Memory B cell (primary cell): ENCODE measurements around the gene MAGIX.
A peak's percentile ranks its signal among the peaks of the same experiment; 100 is the strongest.
"Not testable (repeated sequence)": the region's sequence is repeated elsewhere in the genome, so short reads cannot be mapped to it uniquely, and the experiment has no call there.

Experiments
- ATAC-seq: fragments of 150-1000 bp; cut with Tn5 transposase; 2 replicates; pipeline ENCODE4 v1.10.0; 2021; ENCODE audit warnings: low read depth, mild to moderate bottlenecking, moderate library complexity
- DNase-seq, 2 donors: peaks; one replicate each; pipeline ENCODE4 v3.0.0; 2022; ENCODE audit warnings: low spot score in 2 of 2
- H3K27ac Mint-ChIP-seq: one replicate; pipeline ENCODE4 v1.8.0; 2022; ENCODE audit warnings: mild to moderate bottlenecking, moderate library complexity, mixed read lengths
- H3K27me3 Mint-ChIP-seq: one replicate; pipeline ENCODE4 v1.8.0; 2022; ENCODE audit warnings: mixed read lengths
- H3K36me3 Mint-ChIP-seq: one replicate; pipeline ENCODE4 v1.8.0; 2022; ENCODE audit warnings: mild to moderate bottlenecking, mixed read lengths
- H3K4me1 Mint-ChIP-seq: one replicate; pipeline ENCODE4 v1.8.0; 2022; ENCODE audit warnings: mixed read lengths
- H3K4me3 Mint-ChIP-seq: one replicate; pipeline ENCODE4 v1.8.0; 2022; ENCODE audit warnings: mild to moderate bottlenecking, moderate library complexity, mixed read lengths
- H3K9me3 Mint-ChIP-seq: one replicate; pipeline ENCODE4 v1.8.0; 2022; ENCODE audit warnings: mixed read lengths

Gene MAGIX

GRCh38 chrX:49166914-49167739 is 4.6 kb downstream of the MAGIX start:
- Mint-ChIP-seq H3K27ac (peak overlapping the region; percentile 89), H3K9me3 (no peaks in the 10 kb centered on the region), H3K27me3 (no peaks in the 10 kb centered on the region), H3K4me3 (peak overlapping the region; percentile 84), H3K36me3 (no peaks in the 10 kb centered on the region), H3K4me1 (peaks cover 20% of the 10 kb centered on the region)
- ATAC-seq, result peak; percentile 36
- peak; percentile 35 to 36 for DNase-seq

GRCh38 chrX:49167740-49168108 is 5.2 kb downstream of the MAGIX start:
- H3K27me3 Mint-ChIP-seq, result no peaks in the 10 kb centered on the region
- H3K36me3 Mint-ChIP-seq, result no peaks in the 10 kb centered on the region
- peaks cover 21% of the 10 kb centered on the region for H3K4me1 Mint-ChIP-seq
- ATAC-seq (no peak), DNase-seq (no peak)
- peak overlapping the region; percentile 84 for H3K4me3 Mint-ChIP-seq
- no peaks in the 10 kb centered on the region for H3K9me3 Mint-ChIP-seq
- H3K27ac Mint-ChIP-seq, result peak overlapping the region; percentile 89

GRCh38 chrX:49171752-49172279 is 9.3 kb downstream of the MAGIX start, which contains the start of gene PLP2:
Gene PLP2 (plus strand): TSS chrX:49171898. CDS start chrX:49172001, 103 bp downstream.
- Mint-ChIP-seq H3K9me3 (no peaks in the 10 kb centered on the region), H3K4me3 (peak within 1 kb of the TSS; percentile 95), H3K4me1 (peaks cover 27% of the 10 kb centered on the region), H3K36me3 (peaks cover 15% of the 10 kb centered on the region), H3K27ac (peak within 1 kb of the TSS; percentile 95), H3K27me3 (no peaks in the 10 kb centered on the region)
- ATAC-seq (peak; percentile 27), DNase-seq (no peak)

- Mint-ChIP-seq H3K9me3 (no peaks in the 10 kb centered on the region), H3K4me1 (peaks cover 27% of the 10 kb centered on the region)
Measured at GRCh38 chrX:49172280-49172780, 9.8 kb downstream of the MAGIX start.

GRCh38 chrX:49173544-49173943 is 11.0 kb downstream of the MAGIX start:
- not testable (repeated sequence) for H3K27me3 Mint-ChIP-seq, ATAC-seq, DNase-seq, H3K9me3 Mint-ChIP-seq
- Mint-ChIP-seq H3K4me1 (peaks cover 24% of the 10 kb centered on the region), H3K27ac (peak overlapping the region; percentile 95), H3K36me3 (peaks cover 19% of the 10 kb centered on the region), H3K4me3 (peak overlapping the region; percentile 95)

More at GRCh38 chrX:49172280-49172780, 9.8 kb downstream of the MAGIX start:
- Mint-ChIP-seq H3K36me3 (peaks cover 15% of the 10 kb centered on the region), H3K27ac (peak overlapping the region; percentile 95), H3K27me3 (no peaks in the 10 kb centered on the region), H3K4me3 (peak overlapping the region; percentile 95)
- DNase-seq (peak; percentile 30 to 50), ATAC-seq (peak; percentile 78)

- H3K27ac Mint-ChIP-seq, result peak overlapping the region; percentile 62
Measured at GRCh38 chrX:49174723-49175122, 12.2 kb downstream of the MAGIX start.

GRCh38 chrX:49175435-49176274 is 13.1 kb downstream of the MAGIX start:
- Mint-ChIP-seq H3K4me1 (peaks cover 26% of the 10 kb centered on the region), H3K4me3 (peak overlapping the region; percentile 21), H3K27ac (no peak overlapping the region), H3K9me3 (no peaks in the 10 kb centered on the region), H3K27me3 (no peaks in the 10 kb centered on the region), H3K36me3 (peaks cover 29% of the 10 kb centered on the region)
- no peak for DNase-seq
- no peak for ATAC-seq

More at GRCh38 chrX:49174723-49175122, 12.2 kb downstream of the MAGIX start:
- ATAC-seq (no peak), DNase-seq (no peak)
- Mint-ChIP-seq H3K9me3 (no peaks in the 10 kb centered on the region), H3K4me3 (no peak overlapping the region), H3K36me3 (peaks cover 24% of the 10 kb centered on the region), H3K4me1 (peaks cover 22% of the 10 kb centered on the region), H3K27me3 (no peaks in the 10 kb centered on the region)

GRCh38 chrX:49176421-49177326 is 14.1 kb downstream of the MAGIX start:
- H3K9me3 Mint-ChIP-seq, result no peaks in the 10 kb centered on the region
- no peak overlapping the region for H3K4me3 Mint-ChIP-seq
- ATAC-seq (no peak), DNase-seq (no peak)
- no peaks in the 10 kb centered on the region for H3K27me3 Mint-ChIP-seq
- peaks cover 26% of the 10 kb centered on the region for H3K4me1 Mint-ChIP-seq
- H3K36me3 Mint-ChIP-seq, result peaks cover 33% of the 10 kb centered on the region
- peak overlapping the region; percentile 92 for H3K27ac Mint-ChIP-seq

GRCh38 chrX:49177338-49177833 is 14.8 kb downstream of the MAGIX start:
- no peak overlapping the region for H3K27ac Mint-ChIP-seq
- DNase-seq, result no peak
- H3K27me3 Mint-ChIP-seq, result no peaks in the 10 kb centered on the region
- peaks cover 36% of the 10 kb centered on the region for H3K36me3 Mint-ChIP-seq
- no peaks in the 10 kb centered on the region for H3K9me3 Mint-ChIP-seq
- peaks cover 29% of the 10 kb centered on the region for H3K4me1 Mint-ChIP-seq
- ATAC-seq, result peak; percentile 56
- no peak overlapping the region for H3K4me3 Mint-ChIP-seq

GRCh38 chrX:49177873-49178480 is 15.4 kb downstream of the MAGIX start:
- H3K27me3 Mint-ChIP-seq, result no peaks in the 10 kb centered on the region
- H3K4me3 Mint-ChIP-seq, result no peak overlapping the region
- H3K36me3 Mint-ChIP-seq, result peaks cover 39% of the 10 kb centered on the region
- H3K4me1 Mint-ChIP-seq, result peaks cover 25% of the 10 kb centered on the region
- no peak overlapping the region for H3K27ac Mint-ChIP-seq
- H3K9me3 Mint-ChIP-seq, result no peaks in the 10 kb centered on the region
- ATAC-seq (no peak), DNase-seq (no peak)

- Mint-ChIP-seq H3K4me1 (peaks cover 21% of the 10 kb centered on the region), H3K27ac (no peak overlapping the region), H3K4me3 (no peak overlapping the region), H3K9me3 (no peaks in the 10 kb centered on the region), H3K36me3 (peaks cover 39% of the 10 kb centered on the region), H3K27me3 (no peaks in the 10 kb centered on the region)
- DNase-seq (no peak), ATAC-seq (no peak)
Measured at GRCh38 chrX:49178537-49178936, 16.0 kb downstream of the MAGIX start.

- Mint-ChIP-seq H3K4me3 (no peak overlapping the region), H3K4me1 (peaks cover 26% of the 10 kb centered on the region), H3K36me3 (peaks cover 39% of the 10 kb centered on the region), H3K9me3 (no peaks in the 10 kb centered on the region), H3K27ac (no peak overlapping the region), H3K27me3 (no peaks in the 10 kb centered on the region)
- ATAC-seq (no peak), DNase-seq (no peak)
Measured at GRCh38 chrX:49179358-49179757, 16.8 kb downstream of the MAGIX start.
